Mammary epithelial cell (primary cell): Measurements from ENCODE around the gene PHLDB2.

Experiments
- CTCF ChIP-seq, 2 donors: IDR thresholded peaks in 1 of 2; conservative IDR thresholded peaks in 1 of 2; 2 replicates each; pipeline ENCODE4 v1.5.1; 2011 to 2012; ENCODE audit warnings: inconsistent platforms in 2 of 2, low read length in 2 of 2, mild to moderate bottlenecking in 2 of 2, control low read depth in 1 of 2, low read depth in 1 of 2; ENCODE audit not compliant: insufficient read depth in 1 of 2; ENCODE audit errors: extremely low read depth in 1 of 2
- EZH2 ChIP-seq: IDR thresholded peaks from 2 replicates; pipeline ENCODE4 v1.6.1; 2012; ENCODE audit warnings: low read length, inconsistent platforms, borderline replicate concordance

GRCh38 chr3:111813441-111813840 is 45.6 kb upstream of the PHLDB2 start:
- TF ChIP-seq CTCF (conservative IDR thresholded peaks at IDR 0.05 in 1 of 2, IDR thresholded peaks at IDR 0.05 in 1 of 2; ENCODE audit: extremely low read depth in 1 of 2, insufficient read depth in 1 of 2, low read depth in 1 of 2, low read length in 2 of 2) (no peak), EZH2 (no peak)
